ENCODE measurements around the gene CDHR3.
A peak's percentile ranks its signal among the peaks of the same experiment; 100 is the strongest.

Gene CDHR3

GRCh38 chr7:106037489-106038176 is 74.6 kb downstream of the CDHR3 start:
- no peak for DNase-seq
- H3K4me3 Mint-ChIP-seq, result no peak overlapping the region

GRCh38 chr7:106038289-106038688 is 75.2 kb downstream of the CDHR3 start:
- no peaks in the 10 kb centered on the region for H3K9me3 Mint-ChIP-seq
- peaks cover 34% of the 10 kb centered on the region for H3K4me1 Mint-ChIP-seq (ENCODE audit: low read depth)
- H3K27me3 Mint-ChIP-seq, result no peaks in the 10 kb centered on the region
- no peaks in the 10 kb centered on the region for H3K36me3 Mint-ChIP-seq (ENCODE audit: low read depth)
- no peak overlapping the region for H3K4me3 Mint-ChIP-seq
- DNase-seq, result no peak
- H3K27ac Mint-ChIP-seq, result no peak overlapping the region

More at GRCh38 chr7:106037489-106038176, 74.6 kb downstream of the CDHR3 start:
- Mint-ChIP-seq H3K27ac (no peak overlapping the region), H3K27me3 (no peaks in the 10 kb centered on the region), H3K4me1 (ENCODE audit: low read depth) (peaks cover 32% of the 10 kb centered on the region), H3K9me3 (no peaks in the 10 kb centered on the region), H3K36me3 (ENCODE audit: low read depth) (no peaks in the 10 kb centered on the region)

- Mint-ChIP-seq H3K36me3 (ENCODE audit: low read depth) (no peaks in the 10 kb centered on the region), H3K4me3 (no peak overlapping the region), H3K9me3 (no peaks in the 10 kb centered on the region), H3K4me1 (ENCODE audit: low read depth) (peaks cover 34% of the 10 kb centered on the region), H3K27me3 (no peaks in the 10 kb centered on the region), H3K27ac (no peak overlapping the region)
- DNase-seq, result no peak
Observed at GRCh38 chr7:106038916-106039315, 75.9 kb downstream of the CDHR3 start.

GRCh38 chr7:106039486-106040060 is 76.5 kb downstream of the CDHR3 start:
- no peaks in the 10 kb centered on the region for H3K27me3 Mint-ChIP-seq
- H3K4me3 Mint-ChIP-seq, result no peak overlapping the region
- H3K9me3 Mint-ChIP-seq, result no peaks in the 10 kb centered on the region
- H3K4me1 Mint-ChIP-seq (ENCODE audit: low read depth), result peaks cover 34% of the 10 kb centered on the region
- DNase-seq, result no peak
- no peaks in the 10 kb centered on the region for H3K36me3 Mint-ChIP-seq (ENCODE audit: low read depth)
- H3K27ac Mint-ChIP-seq, result no peak overlapping the region

- H3K27ac Mint-ChIP-seq, result no peak overlapping the region
- H3K4me3 Mint-ChIP-seq, result no peak overlapping the region
- DNase-seq, result peak; percentile 53
- no peaks in the 10 kb centered on the region for H3K36me3 Mint-ChIP-seq (ENCODE audit: low read depth)
- no peaks in the 10 kb centered on the region for H3K27me3 Mint-ChIP-seq
- H3K9me3 Mint-ChIP-seq, result no peaks in the 10 kb centered on the region
- H3K4me1 Mint-ChIP-seq (ENCODE audit: low read depth), result peaks cover 34% of the 10 kb centered on the region
Observed at GRCh38 chr7:106041140-106041717, 78.2 kb downstream of the CDHR3 start.

- no peak overlapping the region for H3K27ac Mint-ChIP-seq
- no peaks in the 10 kb centered on the region for H3K9me3 Mint-ChIP-seq
- H3K36me3 Mint-ChIP-seq (ENCODE audit: low read depth), result no peaks in the 10 kb centered on the region
- H3K4me1 Mint-ChIP-seq (ENCODE audit: low read depth), result peaks cover 34% of the 10 kb centered on the region
- no peak for DNase-seq
- no peaks in the 10 kb centered on the region for H3K27me3 Mint-ChIP-seq
- H3K4me3 Mint-ChIP-seq, result no peak overlapping the region
Observed at GRCh38 chr7:106042196-106042611, 79.1 kb downstream of the CDHR3 start.

GRCh38 chr7:106045139-106045538 is 82.1 kb downstream of the CDHR3 start:
- Mint-ChIP-seq H3K36me3 (ENCODE audit: low read depth) (no peaks in the 10 kb centered on the region), H3K27ac (no peak overlapping the region), H3K4me1 (ENCODE audit: low read depth) (peaks cover 29% of the 10 kb centered on the region), H3K4me3 (no peak overlapping the region), H3K27me3 (no peaks in the 10 kb centered on the region), H3K9me3 (no peaks in the 10 kb centered on the region)
- no peak for DNase-seq

- Mint-ChIP-seq H3K9me3 (no peaks in the 10 kb centered on the region), H3K27me3 (no peaks in the 10 kb centered on the region), H3K27ac (no peak overlapping the region), H3K4me3 (no peak overlapping the region), H3K4me1 (ENCODE audit: low read depth) (peaks cover 24% of the 10 kb centered on the region), H3K36me3 (ENCODE audit: low read depth) (no peaks in the 10 kb centered on the region)
- DNase-seq, result no peak
Observed at GRCh38 chr7:106045586-106045985, 82.5 kb downstream of the CDHR3 start.

GRCh38 chr7:106047184-106047583 is 84.1 kb downstream of the CDHR3 start:
- no peak for DNase-seq
- Mint-ChIP-seq H3K4me1 (ENCODE audit: low read depth) (peaks cover 8% of the 10 kb centered on the region), H3K36me3 (ENCODE audit: low read depth) (no peaks in the 10 kb centered on the region), H3K27ac (no peak overlapping the region), H3K9me3 (no peaks in the 10 kb centered on the region), H3K4me3 (no peak overlapping the region), H3K27me3 (no peaks in the 10 kb centered on the region)

- no peak for DNase-seq
- no peak overlapping the region for H3K4me3 Mint-ChIP-seq
- H3K4me1 Mint-ChIP-seq (ENCODE audit: low read depth), result no peaks in the 10 kb centered on the region
- H3K9me3 Mint-ChIP-seq, result no peaks in the 10 kb centered on the region
- H3K36me3 Mint-ChIP-seq (ENCODE audit: low read depth), result no peaks in the 10 kb centered on the region
- H3K27ac Mint-ChIP-seq, result no peak overlapping the region
- no peaks in the 10 kb centered on the region for H3K27me3 Mint-ChIP-seq
Observed at GRCh38 chr7:106047818-106048705, 85.0 kb downstream of the CDHR3 start.

GRCh38 chr7:106048706-106049020 is 85.6 kb downstream of the CDHR3 start:
- Mint-ChIP-seq H3K9me3 (no peaks in the 10 kb centered on the region), H3K4me1 (ENCODE audit: low read depth) (no peaks in the 10 kb centered on the region), H3K27me3 (no peaks in the 10 kb centered on the region), H3K4me3 (no peak overlapping the region), H3K36me3 (ENCODE audit: low read depth) (no peaks in the 10 kb centered on the region), H3K27ac (no peak overlapping the region)
- DNase-seq, result no peak

- Mint-ChIP-seq H3K4me1 (ENCODE audit: low read depth) (no peaks in the 10 kb centered on the region), H3K27me3 (no peaks in the 10 kb centered on the region), H3K4me3 (no peak overlapping the region), H3K27ac (no peak overlapping the region), H3K9me3 (no peaks in the 10 kb centered on the region), H3K36me3 (ENCODE audit: low read depth) (no peaks in the 10 kb centered on the region)
- no peak for DNase-seq
Observed at GRCh38 chr7:106049139-106049752, 86.2 kb downstream of the CDHR3 start.

- H3K27ac Mint-ChIP-seq, result no peak overlapping the region
- no peaks in the 10 kb centered on the region for H3K27me3 Mint-ChIP-seq
- no peaks in the 10 kb centered on the region for H3K36me3 Mint-ChIP-seq (ENCODE audit: low read depth)
- H3K9me3 Mint-ChIP-seq, result no peaks in the 10 kb centered on the region
- no peak for DNase-seq
- no peak overlapping the region for H3K4me3 Mint-ChIP-seq
- H3K4me1 Mint-ChIP-seq (ENCODE audit: low read depth), result no peaks in the 10 kb centered on the region
Observed at GRCh38 chr7:106050002-106050745, 87.1 kb downstream of the CDHR3 start.

GRCh38 chr7:106050746-106051117 is 87.7 kb downstream of the CDHR3 start:
- Mint-ChIP-seq H3K27ac (no peak overlapping the region), H3K4me1 (ENCODE audit: low read depth) (no peaks in the 10 kb centered on the region), H3K9me3 (no peaks in the 10 kb centered on the region), H3K27me3 (no peaks in the 10 kb centered on the region), H3K4me3 (no peak overlapping the region), H3K36me3 (ENCODE audit: low read depth) (no peaks in the 10 kb centered on the region)
- DNase-seq, result no peak

All from activated T-cell treated with anti-CD3 and anti-CD28 coated beads, Interleukin-2, amount 50 U/mL, for 24 hours (primary cell).